C4-2B (cell line): Measurements from ENCODE around the gene GALNT14.

Experiments used
- H3K27ac ChIP-seq: fragments of 450-650 bp; 2 replicates; pipeline ENCODE4 v1.5.1; 2017
- CTCF ChIP-seq: fragments of 450-650 bp; conservative IDR thresholded peaks from 2 replicates; pipeline ENCODE4 v1.5.1; 2017; ENCODE audit warnings: mild to moderate bottlenecking
- ZFX ChIP-seq: fragments of 450-650 bp; IDR thresholded peaks from 2 replicates; pipeline ENCODE4 v1.6.1; 2017

The GALNT14 gene

GRCh38 chr2:31083234-31083993, 54.8 kb downstream of the GALNT14 start:
- no peak overlapping the region for H3K27ac ChIP-seq
- TF ChIP-seq CTCF (no peak), ZFX (no peak)

GRCh38 chr2:31082002-31082401, 56.2 kb downstream of the GALNT14 start:
- no peak overlapping the region for H3K27ac ChIP-seq
- no peak for TF ChIP-seq ZFX
- no peak for TF ChIP-seq CTCF

- no peak overlapping the region for H3K27ac ChIP-seq
Measured at GRCh38 chr2:31081492-31081891, 56.7 kb downstream of the GALNT14 start.

GRCh38 chr2:31080361-31080760, 57.9 kb downstream of the GALNT14 start:
- TF ChIP-seq ZFX: no peak
- no peak for TF ChIP-seq CTCF
- no peak overlapping the region for H3K27ac ChIP-seq

More at GRCh38 chr2:31081492-31081891, 56.7 kb downstream of the GALNT14 start:
- TF ChIP-seq ZFX: no peak
- no peak for TF ChIP-seq CTCF

GRCh38 chr2:31079665-31080064, 58.6 kb downstream of the GALNT14 start:
- peak; percentile 5; the same call in 1 of the 2 replicates for TF ChIP-seq CTCF
- no peak for TF ChIP-seq ZFX
- H3K27ac ChIP-seq: no peak overlapping the region

- H3K27ac ChIP-seq: no peak overlapping the region
- TF ChIP-seq CTCF (no peak), ZFX (no peak)
Measured at GRCh38 chr2:31078579-31079105, 59.6 kb downstream of the GALNT14 start.

GRCh38 chr2:31078011-31078410, 60.2 kb downstream of the GALNT14 start:
- no peak overlapping the region for H3K27ac ChIP-seq
- TF ChIP-seq CTCF: no peak
- TF ChIP-seq ZFX: no peak
